Measurements from ENCODE around the gene PRKACB. TPM values are rescaled to one million over a fixed set of nuclear protein-coding genes. Genes with fewer than 3 reads are reported as not detected.

PRKACB gene
- total RNA-seq, 1 donor from 2014 or later = 13.7 TPM

- Histone ChIP-seq H3K4me3 (ENCODE audit: low read depth, low read length) (no peak overlapping the region), H3K27me3 (ENCODE audit: control insufficient read depth, insufficient read depth, low read length) (no peaks in the 10 kb centered on the region), H3K36me3 (ENCODE audit: control insufficient read depth, insufficient read depth, low read length) (no peaks in the 10 kb centered on the region)
- no peak for DNase-seq (ENCODE audit: low read depth)
- no peak for TF ChIP-seq CTCF (IDR thresholded peaks at IDR 0.05; ENCODE audit: insufficient read depth, low read length, poor library complexity, severe bottlenecking)
Observed at GRCh38 chr1:84165601-84166000, 21.5 kb downstream of the PRKACB start.

- H3K4me3 ChIP-seq (ENCODE audit: low read depth, low read length) = no peak overlapping the region
- DNase-seq (ENCODE audit: low read depth) = no peak
- TF ChIP-seq CTCF (IDR thresholded peaks at IDR 0.05; ENCODE audit: insufficient read depth, low read length, poor library complexity, severe bottlenecking) = no peak
- no peaks in the 10 kb centered on the region for H3K27me3 ChIP-seq (ENCODE audit: control insufficient read depth, insufficient read depth, low read length)
- H3K36me3 ChIP-seq (ENCODE audit: control insufficient read depth, insufficient read depth, low read length) = no peaks in the 10 kb centered on the region
Observed at GRCh38 chr1:84166797-84167196, 22.7 kb downstream of the PRKACB start.

GRCh38 chr1:84168783-84169182 lies 24.7 kb downstream of the PRKACB start:
- TF ChIP-seq CTCF (IDR thresholded peaks at IDR 0.05; ENCODE audit: insufficient read depth, low read length, poor library complexity, severe bottlenecking) = no peak
- H3K36me3 ChIP-seq (ENCODE audit: control insufficient read depth, insufficient read depth, low read length) = no peaks in the 10 kb centered on the region
- H3K27me3 ChIP-seq (ENCODE audit: control insufficient read depth, insufficient read depth, low read length) = no peaks in the 10 kb centered on the region
- DNase-seq (ENCODE audit: low read depth) = no peak
- no peak overlapping the region for H3K4me3 ChIP-seq (ENCODE audit: low read depth, low read length)

- no peak for TF ChIP-seq CTCF (IDR thresholded peaks at IDR 0.05; ENCODE audit: insufficient read depth, low read length, poor library complexity, severe bottlenecking)
- DNase-seq (ENCODE audit: low read depth) = no peak
- Histone ChIP-seq H3K27me3 (ENCODE audit: control insufficient read depth, insufficient read depth, low read length) (no peaks in the 10 kb centered on the region), H3K4me3 (ENCODE audit: low read depth, low read length) (no peak overlapping the region), H3K36me3 (ENCODE audit: control insufficient read depth, insufficient read depth, low read length) (no peaks in the 10 kb centered on the region)
Observed at GRCh38 chr1:84170171-84170570, 26.1 kb downstream of the PRKACB start.

- no peak for DNase-seq (ENCODE audit: low read depth)
- Histone ChIP-seq H3K27me3 (ENCODE audit: control insufficient read depth, insufficient read depth, low read length) (no peaks in the 10 kb centered on the region), H3K4me3 (ENCODE audit: low read depth, low read length) (no peak overlapping the region), H3K36me3 (ENCODE audit: control insufficient read depth, insufficient read depth, low read length) (no peaks in the 10 kb centered on the region)
- TF ChIP-seq CTCF (IDR thresholded peaks at IDR 0.05; ENCODE audit: insufficient read depth, low read length, poor library complexity, severe bottlenecking) = no peak
Observed at GRCh38 chr1:84171481-84171880, 27.4 kb downstream of the PRKACB start.

- TF ChIP-seq CTCF (IDR thresholded peaks at IDR 0.05; ENCODE audit: insufficient read depth, low read length, poor library complexity, severe bottlenecking) = no peak
- Histone ChIP-seq H3K36me3 (ENCODE audit: control insufficient read depth, insufficient read depth, low read length) (no peaks in the 10 kb centered on the region), H3K27me3 (ENCODE audit: control insufficient read depth, insufficient read depth, low read length) (no peaks in the 10 kb centered on the region), H3K4me3 (ENCODE audit: low read depth, low read length) (no peak overlapping the region)
- peak; percentile 79 for DNase-seq (ENCODE audit: low read depth)
Observed at GRCh38 chr1:84174051-84174556, 30.0 kb downstream of the PRKACB start.
